GM12878 (cell line): ENCODE results near the gene RND2. TPM values are rescaled to one million over a fixed set of nuclear protein-coding genes. Genes with fewer than 3 reads are reported as not detected.

Experiments used
- CREB1 ChIP-seq: IDR thresholded peaks from 2 replicates; pipeline ENCODE4 v1.6.1; 2012; ENCODE audit warnings: low read depth, mild to moderate bottlenecking, inconsistent platforms
- EED ChIP-seq: sonication (generic); IDR thresholded peaks from 2 replicates; pipeline ENCODE4 v1.6.1; 2016; ENCODE audit warnings: antibody characterized with exemption, low read depth
- FOS ChIP-seq: IDR thresholded peaks from 3 replicates; pipeline ENCODE4 v1.6.1; 2011; ENCODE audit warnings: borderline replicate concordance; ENCODE audit not compliant: insufficient read length; ENCODE audit errors: extremely low read depth
- FOXK2 ChIP-seq: fragments of 450-650 bp; IDR thresholded peaks from 2 replicates; pipeline ENCODE4 v1.6.1; 2017; ENCODE audit warnings: mild to moderate bottlenecking, moderate library complexity
- IRF4 ChIP-seq: IDR thresholded peaks from 2 replicates; pipeline ENCODE4 v1.6.1; 2011; ENCODE audit warnings: low read depth, low read length
- JUND ChIP-seq: IDR thresholded peaks from 2 replicates; pipeline ENCODE4 v1.6.1; 2012; ENCODE audit warnings: low read depth, mild to moderate bottlenecking, low read length, improper control_type of control experiment, moderate library complexity
- MYB ChIP-seq: fragments of 150-350 bp; IDR thresholded peaks from 2 replicates; pipeline ENCODE4 v1.6.1; 2014; ENCODE audit warnings: mild to moderate bottlenecking, low read depth, low read length, borderline replicate concordance
- NR2F1 ChIP-seq: fragments of 450-650 bp; conservative IDR thresholded peaks from 2 replicates; pipeline ENCODE4 v1.6.1; 2017; ENCODE audit warnings: mild to moderate bottlenecking
- POU2F2 ChIP-seq: IDR thresholded peaks from 3 replicates; pipeline ENCODE4 v1.6.1; 2011; ENCODE audit warnings: low read depth, mild to moderate bottlenecking, low read length, borderline replicate concordance
- SIN3A ChIP-seq: IDR thresholded peaks from 2 replicates; pipeline ENCODE4 v1.6.1; 2012; ENCODE audit warnings: low read depth, low read length, improper control_type of control experiment
- SPI1 ChIP-seq: IDR thresholded peaks from 2 replicates; pipeline ENCODE4 v1.6.1; 2011; ENCODE audit warnings: low read depth, mild to moderate bottlenecking, low read length, moderate library complexity, borderline replicate concordance; ENCODE audit not compliant: insufficient read depth
- STAT3 ChIP-seq: IDR thresholded peaks from 2 replicates; pipeline ENCODE4 v1.6.1; 2011; ENCODE audit warnings: low read depth, low read length, improper control_type of control experiment
- SUZ12 ChIP-seq: fragments of 200-600 bp; sonication (generic); IDR thresholded peaks from one replicate; pipeline ENCODE4 v1.6.1; 2018; ENCODE audit warnings: antibody characterized with exemption, mild to moderate bottlenecking; ENCODE audit not compliant: unreplicated experiment
- TCF12 ChIP-seq: IDR thresholded peaks from 2 replicates; pipeline ENCODE4 v1.6.1; 2011; ENCODE audit warnings: low read depth, mild to moderate bottlenecking, low read length
- ZBED1 ChIP-seq: IDR thresholded peaks from 2 replicates; pipeline ENCODE4 v1.6.1; 2016; ENCODE audit warnings: borderline replicate concordance
- ZNF207 ChIP-seq: fragments of 450-650 bp; IDR thresholded peaks from 2 replicates; pipeline ENCODE4 v1.6.1; 2014; ENCODE audit warnings: antibody characterized with exemption, mild to moderate bottlenecking, borderline replicate concordance
- polyA plus RNA-seq, 11 experiments: library from polyadenylated mRNA; depleted of rRNA in 4 of 11; unstranded in 6 of 11; stranded (reverse) in 5 of 11; fragments of >200 nt; fragmentation: Nextera tagmentation in 4 of 11; fragmentation: Illumina TruSeq in 1 of 11; extraction: Ambion mirVana in 4 of 11; extraction: Trizol in 1 of 11; gene quantifications; 1 replicate in 1 of 11; 2 replicates in 10 of 11; pipeline versions ENCODE4 v1.2.1 to v1.2.3, GENCODE V29; 2011 to 2016; ENCODE audit warnings: inconsistent platforms in 2 of 11, missing spikeins in 2 of 11, low read depth in 1 of 11
- total RNA-seq, 4 experiments: library from RNA; depleted of rRNA in 3 of 4; stranded (reverse); fragments of >200 nt in 3 of 4; fragmentation: Illumina TruSeq in 1 of 4; extraction: Trizol in 1 of 4; gene quantifications; 2 replicates each; pipeline versions ENCODE4 v1.2.1 to v1.2.3, GENCODE V29; 2013 to 2021
- TF ChIP-seq, protein P1 (sequence below): IDR thresholded peaks from 2 replicates; pipeline ENCODE4 v1.6.1; 2012; ENCODE audit warnings: low read depth, low read length, improper control_type of control experiment
- TF ChIP-seq, protein P2 (sequence below): fragments of 450-650 bp; IDR thresholded peaks from 2 replicates; pipeline ENCODE4 v1.6.1; 2016; ENCODE audit warnings: mild to moderate bottlenecking
- TF ChIP-seq, protein P3 (sequence below): fragments of 150-350 bp; IDR thresholded peaks from 2 replicates; pipeline ENCODE4 v1.6.1; 2014; ENCODE audit warnings: mild to moderate bottlenecking, low read depth, low read length
- TF ChIP-seq, protein P4 (sequence below): fragments of 450-650 bp; IDR thresholded peaks from 2 replicates; pipeline ENCODE4 v1.6.1; 2018; ENCODE audit warnings: borderline replicate concordance, mild to moderate bottlenecking; ENCODE audit not compliant: partially characterized antibody
- TF ChIP-seq, protein P5 (sequence below): fragments of 450-650 bp; IDR thresholded peaks from 2 replicates; pipeline ENCODE4 v1.6.1; 2017; ENCODE audit warnings: low read depth, mild to moderate bottlenecking, moderate library complexity

The RND2 gene
- total and polyA plus RNA-seq, 10 of the 15 experiments (the other 5 are each of a cell fraction or from before 2014, with no cell fraction given), result 0.01 to 0.05 (median 0.03) TPM; not detected in 6

DNA sequence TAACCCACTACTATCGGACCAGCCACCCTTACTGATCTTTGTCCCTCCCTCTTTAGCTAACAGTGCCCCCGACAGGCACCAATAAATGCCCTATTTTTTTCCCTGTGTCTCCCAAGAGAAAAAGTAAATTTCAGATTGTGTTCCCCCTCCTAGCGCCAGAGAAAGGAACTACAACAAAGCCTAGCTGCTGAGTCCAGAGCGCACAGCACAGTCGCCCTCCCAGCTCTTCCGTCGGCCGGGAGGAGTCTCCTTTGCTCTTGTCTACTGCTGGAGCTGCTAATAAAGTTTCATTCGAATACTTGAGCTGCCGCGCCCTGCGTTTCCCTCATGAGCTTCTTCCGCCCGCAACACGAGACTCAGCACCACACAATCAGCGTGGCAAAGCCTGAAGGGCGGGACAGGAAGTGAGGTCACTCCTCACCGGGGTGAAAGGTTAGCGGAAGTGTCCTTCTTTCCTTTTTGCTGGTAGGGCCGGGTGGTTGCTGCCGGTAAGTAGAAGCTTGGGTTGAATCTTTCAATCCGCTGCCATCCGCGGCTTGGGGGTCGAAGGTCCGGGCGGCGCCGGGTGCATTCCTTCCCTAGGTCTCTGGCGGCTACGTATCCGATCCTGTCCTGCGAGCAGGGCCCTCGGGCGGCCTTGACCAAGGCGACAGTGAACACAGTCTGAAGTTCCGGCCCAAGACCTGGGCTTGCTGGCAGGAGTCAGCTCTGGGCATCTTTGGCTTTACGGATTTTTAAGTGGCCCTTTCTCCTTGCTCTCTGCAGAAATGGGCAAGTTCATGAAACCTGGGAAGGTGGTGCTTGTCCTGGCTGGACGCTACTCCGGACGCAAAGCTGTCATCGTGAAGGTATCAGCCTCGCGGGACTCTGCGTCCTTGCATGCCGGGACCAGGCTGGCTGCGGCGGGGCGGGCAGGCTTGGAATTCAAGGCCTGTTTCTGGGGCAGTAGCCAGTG is 26.8 kb upstream of the RND2 start, which contains the start of gene RPL27 (continued):
- TF ChIP-seq, protein P1, sequence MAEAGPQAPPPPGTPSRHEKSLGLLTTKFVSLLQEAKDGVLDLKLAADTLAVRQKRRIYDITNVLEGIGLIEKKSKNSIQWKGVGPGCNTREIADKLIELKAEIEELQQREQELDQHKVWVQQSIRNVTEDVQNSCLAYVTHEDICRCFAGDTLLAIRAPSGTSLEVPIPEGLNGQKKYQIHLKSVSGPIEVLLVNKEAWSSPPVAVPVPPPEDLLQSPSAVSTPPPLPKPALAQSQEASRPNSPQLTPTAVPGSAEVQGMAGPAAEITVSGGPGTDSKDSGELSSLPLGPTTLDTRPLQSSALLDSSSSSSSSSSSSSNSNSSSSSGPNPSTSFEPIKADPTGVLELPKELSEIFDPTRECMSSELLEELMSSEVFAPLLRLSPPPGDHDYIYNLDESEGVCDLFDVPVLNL, result peak; percentile 79
- TF ChIP-seq SPI1 (peak; percentile 67; the same call in 1 of the 2 replicates), MYB (0 out of 2 replicates have a peak, but pooled peaks have one; percentile 32), ZBED1 (peak; percentile 46), FOXK2 (peak; percentile 85), FOS (no peak), JUND (no peak), SIN3A (peak; percentile 96), ZNF207 (peak; percentile 95; the same call in 1 of the 2 replicates), SUZ12 (no peak), TCF12 (peak; percentile 53; the same call in 1 of the 2 replicates), EED (peak; percentile 57; the same call in 1 of the 2 replicates), IRF4 (peak; percentile 33; the same call in 1 of the 2 replicates), STAT3 (no peak; the same call in 1 of the 2 replicates), CREB1 (peak; percentile 96), NR2F1 (peak; percentile 97), POU2F2 (peak; percentile 93; the same call in 2 of the 3 replicates)
- TF ChIP-seq, protein P2, sequence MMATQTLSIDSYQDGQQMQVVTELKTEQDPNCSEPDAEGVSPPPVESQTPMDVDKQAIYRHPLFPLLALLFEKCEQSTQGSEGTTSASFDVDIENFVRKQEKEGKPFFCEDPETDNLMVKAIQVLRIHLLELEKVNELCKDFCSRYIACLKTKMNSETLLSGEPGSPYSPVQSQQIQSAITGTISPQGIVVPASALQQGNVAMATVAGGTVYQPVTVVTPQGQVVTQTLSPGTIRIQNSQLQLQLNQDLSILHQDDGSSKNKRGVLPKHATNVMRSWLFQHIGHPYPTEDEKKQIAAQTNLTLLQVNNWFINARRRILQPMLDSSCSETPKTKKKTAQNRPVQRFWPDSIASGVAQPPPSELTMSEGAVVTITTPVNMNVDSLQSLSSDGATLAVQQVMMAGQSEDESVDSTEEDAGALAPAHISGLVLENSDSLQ, result peak; percentile 61; the same call in 1 of the 2 replicates
- TF ChIP-seq, protein P3, sequence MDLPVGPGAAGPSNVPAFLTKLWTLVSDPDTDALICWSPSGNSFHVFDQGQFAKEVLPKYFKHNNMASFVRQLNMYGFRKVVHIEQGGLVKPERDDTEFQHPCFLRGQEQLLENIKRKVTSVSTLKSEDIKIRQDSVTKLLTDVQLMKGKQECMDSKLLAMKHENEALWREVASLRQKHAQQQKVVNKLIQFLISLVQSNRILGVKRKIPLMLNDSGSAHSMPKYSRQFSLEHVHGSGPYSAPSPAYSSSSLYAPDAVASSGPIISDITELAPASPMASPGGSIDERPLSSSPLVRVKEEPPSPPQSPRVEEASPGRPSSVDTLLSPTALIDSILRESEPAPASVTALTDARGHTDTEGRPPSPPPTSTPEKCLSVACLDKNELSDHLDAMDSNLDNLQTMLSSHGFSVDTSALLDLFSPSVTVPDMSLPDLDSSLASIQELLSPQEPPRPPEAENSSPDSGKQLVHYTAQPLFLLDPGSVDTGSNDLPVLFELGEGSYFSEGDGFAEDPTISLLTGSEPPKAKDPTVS, result peak; percentile 81; the same call in 1 of the 2 replicates
- TF ChIP-seq, protein P4, sequence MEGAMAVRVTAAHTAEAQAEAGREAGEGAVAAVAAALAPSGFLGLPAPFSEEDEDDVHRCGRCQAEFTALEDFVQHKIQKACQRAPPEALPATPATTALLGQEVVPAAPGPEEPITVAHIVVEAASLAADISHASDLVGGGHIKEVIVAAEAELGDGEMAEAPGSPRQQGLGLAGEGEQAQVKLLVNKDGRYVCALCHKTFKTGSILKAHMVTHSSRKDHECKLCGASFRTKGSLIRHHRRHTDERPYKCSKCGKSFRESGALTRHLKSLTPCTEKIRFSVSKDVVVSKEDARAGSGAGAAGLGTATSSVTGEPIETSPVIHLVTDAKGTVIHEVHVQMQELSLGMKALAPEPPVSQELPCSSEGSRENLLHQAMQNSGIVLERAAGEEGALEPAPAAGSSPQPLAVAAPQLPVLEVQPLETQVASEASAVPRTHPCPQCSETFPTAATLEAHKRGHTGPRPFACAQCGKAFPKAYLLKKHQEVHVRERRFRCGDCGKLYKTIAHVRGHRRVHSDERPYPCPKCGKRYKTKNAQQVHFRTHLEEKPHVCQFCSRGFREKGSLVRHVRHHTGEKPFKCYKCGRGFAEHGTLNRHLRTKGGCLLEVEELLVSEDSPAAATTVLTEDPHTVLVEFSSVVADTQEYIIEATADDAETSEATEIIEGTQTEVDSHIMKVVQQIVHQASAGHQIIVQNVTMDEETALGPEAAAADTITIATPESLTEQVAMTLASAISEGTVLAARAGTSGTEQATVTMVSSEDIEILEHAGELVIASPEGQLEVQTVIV, result peak; percentile 85
- TF ChIP-seq, protein P5, sequence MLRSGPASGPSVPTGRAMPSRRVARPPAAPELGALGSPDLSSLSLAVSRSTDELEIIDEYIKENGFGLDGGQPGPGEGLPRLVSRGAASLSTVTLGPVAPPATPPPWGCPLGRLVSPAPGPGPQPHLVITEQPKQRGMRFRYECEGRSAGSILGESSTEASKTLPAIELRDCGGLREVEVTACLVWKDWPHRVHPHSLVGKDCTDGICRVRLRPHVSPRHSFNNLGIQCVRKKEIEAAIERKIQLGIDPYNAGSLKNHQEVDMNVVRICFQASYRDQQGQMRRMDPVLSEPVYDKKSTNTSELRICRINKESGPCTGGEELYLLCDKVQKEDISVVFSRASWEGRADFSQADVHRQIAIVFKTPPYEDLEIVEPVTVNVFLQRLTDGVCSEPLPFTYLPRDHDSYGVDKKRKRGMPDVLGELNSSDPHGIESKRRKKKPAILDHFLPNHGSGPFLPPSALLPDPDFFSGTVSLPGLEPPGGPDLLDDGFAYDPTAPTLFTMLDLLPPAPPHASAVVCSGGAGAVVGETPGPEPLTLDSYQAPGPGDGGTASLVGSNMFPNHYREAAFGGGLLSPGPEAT, result peak; percentile 91
